ENCODE data around the gene OR13C2. TPM values are rescaled to one million over a fixed set of nuclear protein-coding genes. Genes with fewer than 3 reads are reported as not detected.
A peak's percentile ranks its signal among the peaks of the same experiment; 100 is the strongest.

The OR13C2 gene
- total and polyA plus RNA-seq, 2 donors from 2014 or later = not detected

GRCh38 chr9:104586496-104587180, 18.8 kb downstream of the OR13C2 start:
- TF ChIP-seq CTCF (IDR thresholded peaks at IDR 0.05; ENCODE audit: borderline replicate concordance, extremely low read depth, insufficient read depth) = no peak
- intact Hi-C loops (cut with DNase I) = no loop called here
- H3K4me1 ChIP-seq (ENCODE audit: control insufficient read depth in 2 of 3, insufficient read depth in 2 of 3, low read depth in 1 of 3, low read length in 3 of 3) = no peaks in the 10 kb centered on the region
- no peaks in the 10 kb centered on the region for H3K27me3 ChIP-seq (ENCODE audit: control insufficient read depth, insufficient read depth, low read length)
- FAIRE-seq (no peak), DNase-seq (peak in 2 of 5 donors; percentile 2 to 21)
- H3K9ac ChIP-seq (ENCODE audit: low read length in 3 of 3) = no peak overlapping the region
- no peaks in the 10 kb centered on the region for H3K9me3 ChIP-seq (ENCODE audit: control insufficient read depth in 2 of 3, insufficient read depth in 1 of 3, low read length in 3 of 3)
- H3K27ac ChIP-seq (ENCODE audit: low read depth in 2 of 2, low read length in 2 of 2) = no peak overlapping the region
- H3K36me3 ChIP-seq (ENCODE audit: control insufficient read depth in 2 of 3, insufficient read depth in 3 of 3, low read length in 3 of 3) = no peaks in the 10 kb centered on the region
- no peak overlapping the region for H3K4me3 ChIP-seq (ENCODE audit: low read length in 3 of 3)

- Histone ChIP-seq H3K36me3 (ENCODE audit: control insufficient read depth in 2 of 3, insufficient read depth in 3 of 3, low read length in 3 of 3) (no peaks in the 10 kb centered on the region), H3K9ac (ENCODE audit: low read length in 3 of 3) (no peak overlapping the region), H3K27me3 (ENCODE audit: control insufficient read depth, insufficient read depth, low read length) (no peaks in the 10 kb centered on the region), H3K4me3 (ENCODE audit: low read length in 3 of 3) (no peak overlapping the region), H3K9me3 (ENCODE audit: control insufficient read depth in 2 of 3, insufficient read depth in 1 of 3, low read length in 3 of 3) (no peaks in the 10 kb centered on the region), H3K27ac (ENCODE audit: low read depth in 2 of 2, low read length in 2 of 2) (no peak overlapping the region), H3K4me1 (ENCODE audit: control insufficient read depth in 2 of 3, insufficient read depth in 2 of 3, low read depth in 1 of 3, low read length in 3 of 3) (no peaks in the 10 kb centered on the region)
- FAIRE-seq (no peak), DNase-seq (no peak)
- no peak for TF ChIP-seq CTCF (IDR thresholded peaks at IDR 0.05; ENCODE audit: borderline replicate concordance, extremely low read depth, insufficient read depth)
- intact Hi-C loops (cut with DNase I) = no loop called here
Observed at GRCh38 chr9:104580562-104580961, 24.9 kb downstream of the OR13C2 start.

- Histone ChIP-seq H3K27me3 (ENCODE audit: control insufficient read depth, insufficient read depth, low read length) (no peaks in the 10 kb centered on the region), H3K4me1 (ENCODE audit: control insufficient read depth in 2 of 3, insufficient read depth in 2 of 3, low read depth in 1 of 3, low read length in 3 of 3) (no peaks in the 10 kb centered on the region), H3K9me3 (ENCODE audit: control insufficient read depth in 2 of 3, insufficient read depth in 1 of 3, low read length in 3 of 3) (peaks cover 0 to 2% (median 0%) of the 10 kb centered on the region in 3 donors), H3K4me3 (ENCODE audit: low read length in 3 of 3) (no peak overlapping the region), H3K36me3 (ENCODE audit: control insufficient read depth in 2 of 3, insufficient read depth in 3 of 3, low read length in 3 of 3) (no peaks in the 10 kb centered on the region), H3K9ac (ENCODE audit: low read length in 3 of 3) (no peak overlapping the region), H3K27ac (ENCODE audit: low read depth in 2 of 2, low read length in 2 of 2) (no peak overlapping the region)
- no peak for TF ChIP-seq CTCF (IDR thresholded peaks at IDR 0.05; ENCODE audit: borderline replicate concordance, extremely low read depth, insufficient read depth)
- DNase-seq = no peak
- no peak for FAIRE-seq
- intact Hi-C loops (cut with DNase I) = no loop called here
Observed at GRCh38 chr9:104577263-104577662, 28.2 kb downstream of the OR13C2 start.

GRCh38 chr9:104575456-104575855, 30.0 kb downstream of the OR13C2 start:
- TF ChIP-seq CTCF (IDR thresholded peaks at IDR 0.05; ENCODE audit: borderline replicate concordance, extremely low read depth, insufficient read depth) = no peak

More at GRCh38 chr9:104575456-104575855, 30.0 kb downstream of the OR13C2 start:
- Histone ChIP-seq H3K4me1 (ENCODE audit: control insufficient read depth in 2 of 3, insufficient read depth in 2 of 3, low read depth in 1 of 3, low read length in 3 of 3) (no peaks in the 10 kb centered on the region), H3K4me3 (ENCODE audit: low read length in 3 of 3) (no peak overlapping the region), H3K36me3 (ENCODE audit: control insufficient read depth in 2 of 3, insufficient read depth in 3 of 3, low read length in 3 of 3) (no peaks in the 10 kb centered on the region), H3K9me3 (ENCODE audit: control insufficient read depth in 2 of 3, insufficient read depth in 1 of 3, low read length in 3 of 3) (peaks cover 0 to 2% (median 0%) of the 10 kb centered on the region in 3 donors), H3K27me3 (ENCODE audit: control insufficient read depth, insufficient read depth, low read length) (no peaks in the 10 kb centered on the region), H3K27ac (ENCODE audit: low read depth in 2 of 2, low read length in 2 of 2) (no peak overlapping the region), H3K9ac (ENCODE audit: low read length in 3 of 3) (no peak overlapping the region)
- DNase-seq (no peak), FAIRE-seq (no peak)
- intact Hi-C loops (cut with DNase I) = no loop called here
